H1 (cell line): Measurements from ENCODE around the gene VIPR2.

Experiments
- BRCA1 ChIP-seq: IDR thresholded peaks from 2 replicates; pipeline ENCODE4 v1.6.1; 2012; ENCODE audit warnings: low read depth, low read length, improper control_type of control experiment
- CTCF ChIP-seq, 3 experiments: IDR thresholded peaks; 1 replicate in 2 of 3; 2 replicates in 1 of 3; pipeline versions ENCODE4 v1.5.1 to v1.6.1; 2011; ENCODE audit warnings: low read length in 3 of 3, mild to moderate bottlenecking in 3 of 3, inconsistent platforms in 2 of 3, low read depth in 1 of 3, moderate library complexity in 1 of 3; ENCODE audit not compliant: insufficient read depth in 1 of 3; ENCODE audit errors: control extremely low read depth in 1 of 3
- GTF2F1 ChIP-seq: IDR thresholded peaks from 2 replicates; pipeline ENCODE4 v1.6.1; 2012; ENCODE audit warnings: low read depth, low read length, improper control_type of control experiment, borderline replicate concordance
- POLR2A ChIP-seq, 2 experiments: IDR thresholded peaks; 1 replicate in 1 of 2; 2 replicates in 1 of 2; pipeline ENCODE4 v1.6.1; 2011; ENCODE audit warnings: low read depth in 2 of 2, low read length in 2 of 2, mild to moderate bottlenecking in 2 of 2; ENCODE audit errors: control extremely low read depth in 1 of 2
- RAD21 ChIP-seq, 2 experiments: IDR thresholded peaks in 1 of 2; conservative IDR thresholded peaks in 1 of 2; 2 replicates each; pipeline ENCODE4 v1.6.1; 2011; ENCODE audit warnings: low read depth in 2 of 2, low read length in 2 of 2, improper control_type of control experiment in 1 of 2, inconsistent platforms in 1 of 2, mild to moderate bottlenecking in 1 of 2, moderate library complexity in 1 of 2
- RXRA ChIP-seq: IDR thresholded peaks from 2 replicates; pipeline ENCODE4 v1.6.1; 2011; ENCODE audit warnings: low read depth, mild to moderate bottlenecking, low read length, moderate library complexity; ENCODE audit not compliant: insufficient read depth

- no peak for TF ChIP-seq POLR2A (IDR thresholded peaks at IDR 0.05; ENCODE audit: control extremely low read depth in 1 of 2, low read depth in 2 of 2, low read length in 2 of 2)
- no peak for TF ChIP-seq CTCF (IDR thresholded peaks at IDR 0.05; ENCODE audit: control extremely low read depth in 1 of 3, insufficient read depth in 1 of 3, low read depth in 1 of 3, low read length in 3 of 3)
- no peak for TF ChIP-seq BRCA1
- no peak for TF ChIP-seq RXRA
- TF ChIP-seq RAD21 (IDR thresholded peaks at IDR 0.05 in 1 of 2, conservative IDR thresholded peaks at IDR 0.05 in 1 of 2; ENCODE audit: low read depth in 2 of 2, low read length in 2 of 2) = no peak
- no peak for TF ChIP-seq GTF2F1
These were observed 109.0 kb downstream of the VIPR2 start for GRCh38 chr7:159035571-159036073.
